K562 (cell line): ENCODE results near the gene RHOC. TPM values are rescaled to one million over a fixed set of nuclear protein-coding genes. Genes with fewer than 3 reads are reported as not detected.

Source experiments
- ATF7 ChIP-seq: fragments of 450-650 bp; IDR thresholded peaks from 2 replicates; pipeline ENCODE4 v1.7.1; 2014; ENCODE audit warnings: mild to moderate bottlenecking, moderate library complexity
- CBFB ChIP-seq: sonication (generic); formaldehyde crosslinking; IDR thresholded peaks from 2 replicates; pipeline ENCODE4 v1.4.0; 2020; ENCODE audit warnings: mild to moderate bottlenecking, missing genetic modification reagents
- CEBPG ChIP-seq, 3 experiments: fragments of 200-800 bp in 1 of 3; sonication (Bioruptor generic) in 1 of 3; sonication (generic) in 1 of 3; formaldehyde crosslinking in 1 of 3; IDR thresholded peaks in 2 of 3; conservative IDR thresholded peaks in 1 of 3; 2 replicates each; pipeline versions ENCODE4 v1.6.1 to v1.8.0; 2016 to 2022; ENCODE audit warnings: missing compliant biosample characterization in 2 of 3, missing genetic modification characterization in 2 of 3, mild to moderate bottlenecking in 1 of 3, missing genetic modification reagents in 1 of 3
- CEBPZ ChIP-seq: fragments of 150-350 bp; IDR thresholded peaks from 2 replicates; pipeline ENCODE4 v1.6.1; 2014; ENCODE audit warnings: low read depth, mild to moderate bottlenecking, low read length, borderline replicate concordance
- EHMT2 ChIP-seq: fragments of 450-650 bp; IDR thresholded peaks from 2 replicates; pipeline ENCODE4 v1.6.1; 2018; ENCODE audit warnings: antibody characterized with exemption
- FOSL1 ChIP-seq: fragments of 200-800 bp; sonication (Bioruptor generic); conservative IDR thresholded peaks from 2 replicates; pipeline ENCODE4 v1.6.1; 2016; ENCODE audit warnings: missing genetic modification characterization, missing compliant biosample characterization
- KDM5B ChIP-seq: fragments of 200-600 bp; sonication (generic); IDR thresholded peaks from 2 replicates; pipeline ENCODE4 v1.6.1; 2012; ENCODE audit warnings: low read depth, mild to moderate bottlenecking, moderate library complexity, low read length, control low read depth, inconsistent platforms; ENCODE audit not compliant: insufficient replicate concordance
- MAFG ChIP-seq: fragments of 450-650 bp; conservative IDR thresholded peaks from 2 replicates; pipeline ENCODE4 v1.6.1; 2016; ENCODE audit warnings: missing genetic modification characterization, missing compliant biosample characterization
- PTTG1 ChIP-seq: fragments of 450-650 bp; IDR thresholded peaks from 2 replicates; pipeline ENCODE4 v1.6.1; 2016; ENCODE audit warnings: low read depth, mild to moderate bottlenecking, missing genetic modification characterization, missing compliant biosample characterization
- RBM39 ChIP-seq: fragments of 200-400 bp; formaldehyde crosslinking; optimal IDR thresholded peaks from 2 replicates; pipeline ENCODE3; 2018; ENCODE audit warnings: low read depth, low read length
- SAP30 ChIP-seq: fragments of 200-600 bp; sonication (generic); IDR thresholded peaks from 2 replicates; pipeline ENCODE4 v1.6.1; 2012; ENCODE audit warnings: borderline replicate concordance, low read depth, mild to moderate bottlenecking, moderate library complexity, low read length, control low read depth, inconsistent platforms; ENCODE audit not compliant: insufficient read depth, poor library complexity, severe bottlenecking
- SMAD4 ChIP-seq: fragments of 250-450 bp; sonication (Bioruptor Pico); conservative IDR thresholded peaks from 2 replicates; pipeline ENCODE4 v1.8.0; 2021; ENCODE audit warnings: inconsistent platforms, mild to moderate bottlenecking, moderate library complexity
- SOX6 ChIP-seq: fragments of 450-650 bp; IDR thresholded peaks from 2 replicates; pipeline ENCODE4 v1.6.1; 2014; ENCODE audit warnings: mild to moderate bottlenecking
- U2AF1 ChIP-seq: fragments of 200-400 bp; formaldehyde crosslinking; optimal IDR thresholded peaks from 2 replicates; pipeline ENCODE3; 2017; ENCODE audit warnings: mild to moderate bottlenecking, low read depth, low read length, moderate library complexity
- ZNF134 ChIP-seq: fragments of 250-450 bp; sonication (Bioruptor Pico); conservative IDR thresholded peaks from 2 replicates; pipeline ENCODE4 v1.4.0; 2020
- ZNF583 ChIP-seq: fragments of 250-450 bp; sonication (Bioruptor Pico); IDR thresholded peaks from 2 replicates; pipeline ENCODE4 v1.4.0; 2020
- ZNF584 ChIP-seq: fragments of 200-800 bp; sonication (Bioruptor generic); IDR thresholded peaks from 2 replicates; pipeline ENCODE4 v1.6.1; 2016; ENCODE audit warnings: low read depth, mild to moderate bottlenecking, missing genetic modification characterization, missing compliant biosample characterization
- polyA plus RNA-seq, 8 experiments: library from polyadenylated mRNA; depleted of rRNA in 4 of 8; stranded (reverse) in 5 of 8; unstranded in 3 of 8; fragments of >200 nt; fragmentation: Nextera tagmentation in 2 of 8; fragmentation: Illumina TruSeq in 1 of 8; extraction: Ambion mirVana in 2 of 8; extraction: Trizol in 1 of 8; gene quantifications; 2 replicates each; pipeline versions ENCODE4 v1.2.1 to v1.2.3, GENCODE V29; 2011 to 2014; ENCODE audit warnings: inconsistent platforms in 1 of 8, missing spikeins in 1 of 8
- total RNA-seq, 7 experiments: library from RNA; depleted of rRNA in 6 of 7; stranded (reverse); fragments of >200 nt in 6 of 7; fragmentation: Illumina TruSeq in 2 of 7; extraction: Trizol in 2 of 7; gene quantifications; 2 replicates each; pipeline versions ENCODE4 v1.2.1 to v1.2.3, GENCODE V29; 2011 to 2021; ENCODE audit warnings: low replicate concordance in 1 of 7

RHOC gene
- total and polyA plus RNA-seq, 9 of the 15 experiments (the other 6 are each of a cell fraction or from before 2014, with no cell fraction given), result 35.2 to 364 (median 204) TPM

- no peak for TF ChIP-seq CEBPZ
- 0 out of 2 replicates have a peak, but pooled peaks have one; percentile 42 for TF ChIP-seq EHMT2
- no peak for TF ChIP-seq U2AF1
- no peak for TF ChIP-seq SAP30
- no peak for TF ChIP-seq RBM39
- peak; percentile 20; the same call in 1 of the 2 replicates for TF ChIP-seq FOSL1
- no peak for TF ChIP-seq MAFG (tag)
- no peak for TF ChIP-seq ZNF583
- TF ChIP-seq CEBPG (CRISPR knock-in tag; IDR thresholded peaks at IDR 0.05), result no peak
- TF ChIP-seq CEBPG (tag; conservative IDR thresholded peaks at IDR 0.05 in 1 of 2, IDR thresholded peaks at IDR 0.05 in 1 of 2), result no peak
- TF ChIP-seq ZNF584, result no peak
- TF ChIP-seq SMAD4, result 0 out of 2 replicates have a peak, but pooled peaks have one; percentile 25
- TF ChIP-seq SOX6, result 0 out of 2 replicates have a peak, but pooled peaks have one; percentile 19
- 0 out of 2 replicates have a peak, but pooled peaks have one; percentile 16 for TF ChIP-seq ATF7
- no peak for TF ChIP-seq PTTG1 (tag)
- no peak for TF ChIP-seq CBFB (CRISPR knock-in tag)
- TF ChIP-seq ZNF134, result no peak
- no peak for TF ChIP-seq KDM5B
These were observed 34.1 kb downstream of the RHOC start (continued) for GRCh38 chr1:112672842-112673241.
